NOMO-1 treated with DMSO at 0.1 percent for 48 hours (cell line): ENCODE measurements around the gene PSMF1.
"Not testable (repeated sequence)": the region's sequence is repeated elsewhere in the genome, so short reads cannot be mapped to it uniquely, and the experiment has no call there.

Source experiments
- DNase-seq: peaks from one replicate; lab custom pipeline; 2025; ENCODE audit not compliant: unreplicated experiment; lab: John Stamatoyannopoulos, UW

PSMF1 gene

DNA sequence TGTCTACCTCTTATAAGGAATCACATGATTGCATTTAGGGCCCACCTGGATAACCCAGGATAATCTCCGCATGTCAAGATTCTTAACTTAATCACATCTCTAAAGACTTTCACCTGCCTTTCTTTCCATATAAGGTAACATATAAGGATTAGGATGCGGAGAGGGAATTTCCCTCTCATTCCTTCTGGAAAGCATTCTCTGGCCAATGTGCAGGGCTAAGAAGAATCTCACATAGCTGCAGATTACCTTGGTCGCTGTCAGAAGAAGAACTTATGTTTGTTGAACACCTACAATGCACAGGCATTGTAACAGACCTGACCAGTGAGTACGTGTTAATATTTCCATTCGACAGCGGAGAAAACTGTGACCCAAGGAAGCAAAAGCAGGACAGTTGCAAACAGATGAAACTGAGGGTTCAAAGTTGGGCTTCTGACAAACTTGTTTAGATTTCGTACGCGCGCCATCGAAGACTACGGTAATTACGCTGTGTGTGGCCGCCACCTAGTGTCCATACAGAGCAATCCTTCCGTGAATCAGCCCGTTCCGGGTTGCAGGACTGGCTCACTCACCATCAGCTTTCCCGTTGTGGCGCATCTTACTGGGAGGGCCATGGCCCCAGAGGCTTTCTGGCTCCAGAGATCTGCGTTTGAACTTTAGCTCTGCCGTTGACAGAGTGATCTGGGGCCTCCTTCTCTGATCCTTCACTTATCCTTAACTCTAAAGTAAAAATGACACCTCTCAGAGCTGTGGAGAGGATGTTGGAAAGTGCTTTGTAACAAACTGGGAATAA is 94.4 kb downstream of the PSMF1 start:
- DNase-seq = peak; percentile 47

DNA sequence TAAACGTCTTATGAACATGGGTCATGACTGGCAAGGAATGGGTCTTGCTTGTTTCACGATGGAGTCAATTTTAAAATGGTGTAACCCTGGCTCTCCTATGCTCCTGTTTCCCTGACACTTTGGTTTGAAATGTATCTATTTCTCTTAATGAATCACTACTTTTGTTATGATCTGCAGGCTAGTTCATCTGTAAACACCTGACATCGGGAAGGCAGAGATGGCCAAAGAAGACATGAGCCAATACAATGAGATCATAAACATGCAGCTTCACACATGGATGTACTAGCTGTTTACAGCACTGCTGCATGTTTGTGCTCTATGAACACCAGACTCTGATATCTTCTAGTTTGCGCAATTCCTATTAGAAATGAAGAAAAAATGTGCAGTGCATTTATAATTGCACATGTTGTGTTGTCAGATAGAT is 96.4 kb downstream of the PSMF1 start:
- DNase-seq = no peak

DNA sequence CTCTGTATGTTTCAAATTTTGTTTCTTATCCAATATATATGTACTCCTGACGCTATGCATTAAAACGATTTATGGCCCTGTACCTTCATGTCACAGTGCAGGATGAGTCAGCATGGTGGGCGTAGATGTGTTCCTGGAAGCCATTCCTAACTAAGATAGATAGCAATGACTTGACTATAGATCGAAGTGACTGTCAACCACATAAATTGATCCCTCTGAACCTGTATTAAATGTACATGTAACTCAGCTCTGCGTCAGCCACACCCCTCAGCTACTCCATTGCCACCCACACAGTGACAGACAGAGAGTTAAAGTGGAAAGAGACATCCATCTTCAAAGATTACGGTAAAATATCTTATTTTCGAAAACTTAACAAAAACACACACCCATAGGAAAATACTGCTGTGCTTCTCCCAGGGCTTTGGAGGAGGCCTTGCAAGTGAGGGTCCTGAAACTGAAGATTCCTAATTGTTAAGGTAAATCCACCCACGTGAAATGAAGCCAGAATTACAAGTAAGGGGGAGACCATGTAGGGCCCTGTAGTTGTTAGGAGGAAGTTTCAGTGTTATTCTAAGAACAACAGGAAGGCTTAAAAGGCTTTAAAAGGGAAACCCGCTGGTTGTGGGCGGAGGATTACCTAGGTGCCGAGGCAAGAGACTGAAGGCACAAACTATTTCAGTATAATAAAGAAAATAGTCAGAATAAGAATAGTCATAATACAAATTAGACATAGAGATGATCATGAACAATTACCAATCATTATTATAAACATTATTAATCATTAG is 97.2 kb downstream of the PSMF1 start:
- no peak for DNase-seq

DNA sequence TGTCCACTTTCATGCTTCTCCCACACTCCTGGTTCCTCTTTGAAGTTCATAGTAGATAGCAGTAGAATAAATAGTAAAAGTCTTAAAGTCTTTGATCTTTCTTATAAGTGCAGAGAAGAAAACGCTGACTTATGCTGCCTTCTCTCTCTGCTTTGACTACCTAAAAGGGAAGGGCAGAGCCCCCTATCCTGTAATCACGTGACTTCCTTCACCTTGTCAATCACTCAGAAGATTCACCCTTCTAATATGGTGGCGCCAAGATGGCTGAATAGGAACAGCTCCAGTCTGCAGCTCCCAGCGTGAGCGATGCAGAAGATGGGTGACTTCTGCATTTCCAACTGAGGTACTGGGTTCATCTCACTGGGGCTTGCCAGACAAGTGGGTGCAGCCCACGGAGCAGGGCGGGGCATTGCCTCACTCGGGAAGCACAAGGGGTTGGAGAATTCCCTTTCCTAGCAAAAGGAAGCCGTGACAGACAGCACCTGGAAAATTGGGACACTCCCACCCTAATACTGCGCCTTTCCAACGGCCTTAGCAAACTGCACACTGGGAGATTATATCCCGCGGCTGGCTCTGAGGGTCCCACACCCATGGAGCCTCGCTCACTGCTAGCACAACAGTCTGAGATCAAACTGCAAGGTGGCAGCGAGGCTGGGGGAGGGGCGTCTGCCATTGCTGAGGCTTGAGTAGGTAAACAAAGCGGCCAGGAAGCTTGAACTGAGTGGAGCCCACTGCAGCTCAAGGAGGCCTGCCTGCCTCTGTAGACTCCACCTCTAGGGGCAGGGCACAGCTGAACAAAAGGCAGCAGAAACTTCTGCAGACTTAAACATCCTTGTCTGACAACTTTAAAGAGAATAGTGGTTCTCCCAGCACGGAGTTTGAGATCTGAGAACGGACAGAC is 98.4 kb downstream of the PSMF1 start:
- DNase-seq = not testable (repeated sequence)
